Body of pancreas (tissue), 4 donors: Measurements from ENCODE around the gene GALNT9. TPM values are rescaled to one million over a fixed set of nuclear protein-coding genes. Genes with fewer than 3 reads are reported as not detected.
"Not testable (repeated sequence)": the region's sequence is repeated elsewhere in the genome, so short reads cannot be mapped to it uniquely, and the experiment has no call there.

Experiments used
- ATAC-seq: fragments of 150-250 bp; one replicate; pipeline ENCODE4 v1.9.1; 2016
- DNase-seq, 4 donors: peaks; one replicate each; pipeline ENCODE4 v3.0.0-alpha.2; 2019
- H3K27ac ChIP-seq, 4 donors: fragments of 200-600 bp; sonication (generic); 1 replicate in 3 of 4; 2 replicates in 1 of 4; pipeline versions ENCODE4 v1.5.1 to v1.6.1; 2016 to 2019; ENCODE audit warnings: mild to moderate bottlenecking in 1 of 4, mixed read lengths in 1 of 4, moderate library complexity in 1 of 4
- H3K27me3 ChIP-seq, 2 donors: fragments of 200-600 bp; sonication (generic); one replicate each; pipeline ENCODE4 v1.6.0; 2016; ENCODE audit warnings: mild to moderate bottlenecking in 1 of 2
- H3K36me3 ChIP-seq, 2 donors: fragments of 200-600 bp; sonication (generic); replicated peaks in 1 of 2; 2 replicates each; pipeline ENCODE4 v1.5.1; 2016; ENCODE audit warnings: low read depth in 2 of 2; ENCODE audit not compliant: insufficient read depth in 1 of 2
- H3K4me1 ChIP-seq: fragments of 200-600 bp; sonication (generic); one replicate; pipeline ENCODE4 v1.6.0; 2016
- H3K4me3 ChIP-seq, 2 donors: fragments of 200-600 bp; sonication (generic); 1 replicate in 1 of 2; 2 replicates in 1 of 2; pipeline ENCODE4 v1.5.1; 2016 to 2019
- H3K9me3 ChIP-seq, 3 donors: fragments of 200-600 bp; sonication (generic); 1 replicate in 2 of 3; 2 replicates in 1 of 3; pipeline ENCODE4 v1.5.1; 2016
- CTCF ChIP-seq, 7 experiments: fragments of 450-650 bp in 4 of 7; fragments of 200-600 bp in 3 of 7; sonication (generic) in 3 of 7; IDR thresholded peaks; one replicate each; pipeline ENCODE4 v1.5.1; 2016 to 2019; ENCODE audit warnings: antibody characterized with exemption in 7 of 7
- POLR2A ChIP-seq, 3 donors: fragments of 450-650 bp; IDR thresholded peaks; one replicate each; pipeline ENCODE4 v1.6.1; 2016; ENCODE audit warnings: antibody characterized with exemption in 3 of 3, mild to moderate bottlenecking in 2 of 3
- WGBS, 2 donors: methylation state at CpG; one replicate each; pipeline ENCODE4 v1.1.5; 2017; 5-methylcytosine and 5-hydroxymethylcytosine counted together
- intact Hi-C: fragments of 100-400 bp; cut with DNase I; formaldehyde crosslinking; loops from one replicate; pipeline ENCODE4 v1.15.1; 2023
- total RNA-seq, 2 donors: library from RNA; depleted of rRNA; stranded (reverse); fragments of >200 nt; gene quantifications; one replicate each; pipeline ENCODE4 v1.1.0, GENCODE V29; 2016

GALNT9 gene
- total RNA-seq, 2 donors from 2014 or later = not detected

DNA sequence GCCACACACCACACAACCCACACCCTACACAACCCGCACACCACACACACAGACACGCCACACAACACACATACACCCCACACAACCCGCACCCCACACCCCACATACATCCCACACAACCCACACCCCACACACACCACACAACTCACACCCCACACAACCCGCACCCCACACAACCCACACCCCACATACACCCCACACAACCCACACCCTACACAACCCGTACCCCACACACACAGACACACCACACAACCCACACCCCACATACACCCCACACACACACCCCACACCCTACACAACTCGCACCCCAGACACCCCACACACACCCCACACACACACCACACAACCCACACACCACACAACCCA is 106.6 kb downstream of the GALNT9 start:
- TF ChIP-seq POLR2A (IDR thresholded peaks at IDR 0.05) = no peak
- TF ChIP-seq CTCF (IDR thresholded peaks at IDR 0.05) = no peak
- no peak overlapping the region for H3K27ac ChIP-seq
- DNase-seq (no peak), ATAC-seq (peak; percentile 15)
- peaks cover 0 to 14% of the 10 kb centered on the region in 2 donors for H3K27me3 ChIP-seq
- H3K9me3 ChIP-seq = no peaks in the 10 kb centered on the region
- H3K4me3 ChIP-seq = no peak overlapping the region
- H3K36me3 ChIP-seq = no peaks in the 10 kb centered on the region
- WGBS, 2 donors = 71% methylated on average over 6 of the region's 6 CpGs
- H3K4me1 ChIP-seq = no peaks in the 10 kb centered on the region
- intact Hi-C loops = no loop called here

- TF ChIP-seq CTCF (IDR thresholded peaks at IDR 0.05) = no peak
- TF ChIP-seq POLR2A (IDR thresholded peaks at IDR 0.05) = no peak
- peak in 1 of 4 donors; percentile 7 for DNase-seq
- ATAC-seq = peak; percentile 60
- Histone ChIP-seq H3K4me1 (no peaks in the 10 kb centered on the region), H3K9me3 (no peaks in the 10 kb centered on the region), H3K4me3 (no peak overlapping the region), H3K27ac (no peak overlapping the region), H3K36me3 (no peaks in the 10 kb centered on the region), H3K27me3 (peaks cover 0 to 10% of the 10 kb centered on the region in 2 donors)
- WGBS, 2 donors = 23 to 24% methylated on average over 23 to 24 of the region's 24 CpGs
- intact Hi-C loops = no loop called here
These were observed 107.1 kb downstream of the GALNT9 start for GRCh38 chr12:132222096-132222807.

DNA sequence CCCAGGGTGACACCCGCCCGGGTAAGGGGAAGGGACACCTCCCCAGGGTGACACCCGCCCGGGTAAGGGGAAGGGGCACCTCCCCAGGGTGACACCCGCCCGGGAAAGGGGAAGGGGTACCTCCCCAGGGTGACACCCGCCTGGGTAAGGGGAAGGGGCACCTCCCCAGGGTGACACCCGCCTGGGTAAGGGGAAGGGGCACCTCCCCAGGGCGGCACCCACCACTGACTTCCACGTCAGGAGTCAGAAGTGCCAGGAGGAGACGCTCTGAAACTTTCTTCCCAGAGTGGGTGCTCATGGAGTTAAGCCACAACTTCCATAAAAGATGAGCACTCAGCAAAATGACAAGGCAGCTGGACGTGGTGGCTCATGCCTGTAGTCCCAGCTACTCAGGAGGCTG is 109.6 kb downstream of the GALNT9 start:
- H3K27ac ChIP-seq, H3K4me1 ChIP-seq, intact Hi-C loops, H3K27me3 ChIP-seq, H3K9me3 ChIP-seq, H3K4me3 ChIP-seq, H3K36me3 ChIP-seq, ATAC-seq, DNase-seq: not testable (repeated sequence)
- 0 to 54% methylated on average over 1 to 7 of the region's 12 CpGs for WGBS, 2 donors

- no peaks in the 10 kb centered on the region for H3K4me1 ChIP-seq
- no peak for ATAC-seq
- intact Hi-C loops = no loop called here
- DNase-seq = no peak
- TF ChIP-seq POLR2A (IDR thresholded peaks at IDR 0.05) (no peak), CTCF (IDR thresholded peaks at IDR 0.05) (no peak)
- no peaks in the 10 kb centered on the region for H3K27me3 ChIP-seq
- H3K9me3 ChIP-seq = no peaks in the 10 kb centered on the region
- 48 to 55% methylated on average over 9 to 14 of the region's 16 CpGs for WGBS, 2 donors
- no peak overlapping the region for H3K4me3 ChIP-seq
- no peak overlapping the region for H3K27ac ChIP-seq
- no peaks in the 10 kb centered on the region for H3K36me3 ChIP-seq
These were observed 110.1 kb downstream of the GALNT9 start for GRCh38 chr12:132219323-132219722.

GRCh38 chr12:132218915-132219314 is 110.5 kb downstream of the GALNT9 start:
- ATAC-seq = no peak
- intact Hi-C loops = no loop called here
- no peaks in the 10 kb centered on the region for H3K9me3 ChIP-seq
- DNase-seq = peak in 2 of 4 donors; percentile 13 to 19
- no peaks in the 10 kb centered on the region for H3K4me1 ChIP-seq
- H3K36me3 ChIP-seq = no peaks in the 10 kb centered on the region
- no peaks in the 10 kb centered on the region for H3K27me3 ChIP-seq
- WGBS, 2 donors = 16 to 18% methylated on average over 4 to 13 of the region's 13 CpGs
- no peak overlapping the region for H3K4me3 ChIP-seq
- no peak for TF ChIP-seq POLR2A (IDR thresholded peaks at IDR 0.05)
- TF ChIP-seq CTCF (IDR thresholded peaks at IDR 0.05) = peak in 2 of 7 experiments; percentile 16 to 35
- H3K27ac ChIP-seq = no peak overlapping the region
